RCC 7860 (cell line): ENCODE data around the gene LSR.
"Not testable (repeated sequence)": the region's sequence is repeated elsewhere in the genome, so short reads cannot be mapped to it uniquely, and the experiment has no call there.

Source experiments
- DNase-seq: peaks from one replicate; pipeline ENCODE4 v3.0.0-alpha.2; 2015; ENCODE audit warnings: low spot score
- FAIRE-seq: peaks from 2 replicates; lab custom pipeline; 2012; peaks lifted over from hg19 to GRCh38; lab: Jason Lieb, UNC

LSR gene

GRCh38 chr19:35217649-35217990, 31.2 kb upstream of the LSR start:
- FAIRE-seq: no peak
- DNase-seq: no peak

- FAIRE-seq (no peak), DNase-seq (no peak)
Observed at GRCh38 chr19:35219008-35219407, 29.8 kb upstream of the LSR start.

GRCh38 chr19:35220315-35220921, 28.4 kb upstream of the LSR start:
- DNase-seq (no peak), FAIRE-seq (no peak)

- not testable (repeated sequence) for FAIRE-seq, DNase-seq
Observed at GRCh38 chr19:35220973-35221590, 27.7 kb upstream of the LSR start.

- DNase-seq (no peak), FAIRE-seq (no peak)
Observed at GRCh38 chr19:35222373-35223015, 26.3 kb upstream of the LSR start.

GRCh38 chr19:35223084-35223790, 25.6 kb upstream of the LSR start:
- DNase-seq (no peak), FAIRE-seq (no peak)

- DNase-seq (no peak), FAIRE-seq (no peak)
Observed at GRCh38 chr19:35223862-35224505, 24.8 kb upstream of the LSR start.

- FAIRE-seq (no peak), DNase-seq (no peak)
Observed at GRCh38 chr19:35224681-35225571, 23.9 kb upstream of the LSR start.

- FAIRE-seq: no peak
- no peak for DNase-seq
Observed at GRCh38 chr19:35225951-35226350, 22.9 kb upstream of the LSR start.

- FAIRE-seq (no peak), DNase-seq (no peak)
Observed at GRCh38 chr19:35226748-35227147, 22.1 kb upstream of the LSR start.

- DNase-seq: no peak
- FAIRE-seq: no peak
Observed at GRCh38 chr19:35228177-35228930, 20.4 kb upstream of the LSR start, which contains the start of gene FAM187B. TSS of gene FAM187B (minus strand) at chr19:35228739. CDS start at chr19:35228680, 59 bp downstream.

- DNase-seq (no peak), FAIRE-seq (no peak)
Observed at GRCh38 chr19:35229601-35230000, 19.2 kb upstream of the LSR start.

- FAIRE-seq: no peak
- DNase-seq: no peak
Observed at GRCh38 chr19:35231956-35232645, 16.7 kb upstream of the LSR start.

GRCh38 chr19:35232912-35233311, 15.9 kb upstream of the LSR start:
- FAIRE-seq (no peak), DNase-seq (no peak)

GRCh38 chr19:35236638-35237400, 12.0 kb upstream of the LSR start:
- no peak for DNase-seq
- FAIRE-seq: no peak

- not testable (repeated sequence) for FAIRE-seq, DNase-seq
Observed at GRCh38 chr19:35239597-35239996, 9.2 kb upstream of the LSR start.

- no peak for FAIRE-seq
Observed at GRCh38 chr19:35240327-35240726, 8.5 kb upstream of the LSR start.

GRCh38 chr19:35241417-35241816, 7.4 kb upstream of the LSR start:
- FAIRE-seq (no peak), DNase-seq (no peak)

More at GRCh38 chr19:35240327-35240726, 8.5 kb upstream of the LSR start:
- DNase-seq: no peak
